Spleen (tissue), 11 donors: ENCODE results near the gene PCK2. TPM values are rescaled to one million over a fixed set of nuclear protein-coding genes. Genes with fewer than 3 reads are reported as not detected.

Experiments
- DNase-seq: peaks from one replicate; pipeline ENCODE4 v3.0.0-alpha.2; 2020
- H3K27ac ChIP-seq, 8 donors: fragments of 200-600 bp; sonication (generic) in 7 of 8; 1 replicate in 4 of 8; 2 replicates in 4 of 8; pipeline versions ENCODE4 v1.5.0 to v1.8.0; 2016 to 2021; ENCODE audit warnings: inconsistent platforms in 4 of 8, mild to moderate bottlenecking in 4 of 8, moderate library complexity in 1 of 8
- H3K27me3 ChIP-seq, 7 donors: fragments of 200-600 bp; sonication (generic) in 6 of 7; replicated peaks in 1 of 7; 1 replicate in 4 of 7; 2 replicates in 3 of 7; pipeline versions ENCODE4 v1.5.0 to v1.8.0; 2016 to 2021; ENCODE audit warnings: inconsistent platforms in 3 of 7, mild to moderate bottlenecking in 1 of 7
- H3K36me3 ChIP-seq, 6 donors: fragments of 200-600 bp; sonication (generic) in 5 of 6; 1 replicate in 4 of 6; 2 replicates in 2 of 6; pipeline versions ENCODE4 v1.5.0 to v1.8.0; 2016 to 2021; ENCODE audit warnings: inconsistent platforms in 2 of 6
- H3K4me1 ChIP-seq, 6 donors: fragments of 200-600 bp; sonication (generic) in 5 of 6; 1 replicate in 3 of 6; 2 replicates in 3 of 6; pipeline versions ENCODE4 v1.5.0 to v1.8.0; 2016 to 2021; ENCODE audit warnings: inconsistent platforms in 3 of 6
- H3K4me3 ChIP-seq, 8 donors: fragments of 200-600 bp; sonication (generic) in 7 of 8; 1 replicate in 4 of 8; 2 replicates in 4 of 8; pipeline versions ENCODE4 v1.5.0 to v1.8.0; 2016 to 2021; ENCODE audit warnings: inconsistent platforms in 4 of 8, mild to moderate bottlenecking in 4 of 8, moderate library complexity in 2 of 8
- H3K9me3 ChIP-seq, 8 donors: fragments of 200-600 bp; sonication (generic) in 7 of 8; 1 replicate in 4 of 8; 2 replicates in 4 of 8; pipeline versions ENCODE4 v1.5.0 to v1.8.0; 2016 to 2021; ENCODE audit warnings: inconsistent platforms in 4 of 8
- CTCF ChIP-seq, 11 experiments: fragments of 200-600 bp in 7 of 11; fragments of 450-650 bp in 4 of 11; sonication (generic) in 4 of 11; IDR thresholded peaks in 8 of 11; conservative IDR thresholded peaks in 3 of 11; 1 replicate in 7 of 11; 2 replicates in 4 of 11; pipeline versions ENCODE4 v1.4.0 to v1.8.0; 2016 to 2021; ENCODE audit warnings: antibody characterized with exemption in 11 of 11, inconsistent platforms in 4 of 11, mild to moderate bottlenecking in 1 of 11
- POLR2A ChIP-seq, 3 donors: fragments of 450-650 bp; IDR thresholded peaks; one replicate each; pipeline ENCODE4 v1.5.1; 2017; ENCODE audit warnings: antibody characterized with exemption in 3 of 3, mild to moderate bottlenecking in 1 of 3
- POLR2AphosphoS5 ChIP-seq, 3 donors: sonication (generic); formaldehyde crosslinking; IDR thresholded peaks; one replicate each; pipeline ENCODE4 v1.5.1; 2017; ENCODE audit warnings: antibody characterized with exemption in 3 of 3
- WGBS, 5 donors: extraction: QIAGEN DNeasy Blood & Tissue Kit in 3 of 5; methylation state at CpG; one replicate each; pipeline versions ENCODE4 v1.1.5 to v1.1.7; 2013 to 2018; 5-methylcytosine and 5-hydroxymethylcytosine counted together
- intact Hi-C: fragments of 100-400 bp; cut with DNase I; formaldehyde crosslinking; loops from one replicate; pipeline ENCODE4 v1.15.0; 2023; ENCODE audit warnings: low total_unique reads
- polyA plus RNA-seq, 3 donors: library from polyadenylated mRNA; stranded (reverse); fragments of 200-250 nt; gene quantifications; one replicate each; pipeline ENCODE4 v1.2.1, GENCODE V29; 2013
- total RNA-seq, 7 donors: library from RNA; depleted of rRNA in 3 of 7; stranded (reverse); fragments of >200 nt in 3 of 7; fragmentation: NEBNext Ultra II Directional in 4 of 7; extraction: Animal tissue kit (Norgen Biotek cat#: 25700) in 4 of 7; gene quantifications; one replicate each; pipeline versions ENCODE4 v1.1.0 to v1.2.1, GENCODE V29; 2016 to 2021
- donor health status: healthy with polysubstance abuse.
- donor health status: DM: no; HTN: no; CAD: no; lungs with moderate emphysema.
- donor health status: DM: no; HTN: no; CAD: no.
- donor health status: Bipolar disorder and iron deficiency.
- donor health status: healthy.
- donor health status: DM: no; HTN: no; CAD: no.
- donor health status: DM: yes; HTN: yes; CAD: no.

PCK2 gene
- total and polyA plus RNA-seq, 10 donors, result 25.3 to 52.3 (median 33.8) TPM

- H3K9me3 ChIP-seq, result no peaks in the 10 kb centered on the region
- intact Hi-C loops, result no loop called here
- no peaks in the 10 kb centered on the region for H3K27me3 ChIP-seq
- no peak overlapping the region for H3K4me3 ChIP-seq
- peaks cover 38 to 83% (median 65%) of the 10 kb centered on the region in 6 donors for H3K4me1 ChIP-seq
- H3K27ac ChIP-seq, result peak overlapping the region in 4 of 8 donors; percentile 94 to 99 (median 97)
- no peak for TF ChIP-seq CTCF (IDR thresholded peaks at IDR 0.05 in 8 of 11, conservative IDR thresholded peaks at IDR 0.05 in 3 of 11)
- TF ChIP-seq POLR2A (IDR thresholded peaks at IDR 0.05), result no peak
- H3K36me3 ChIP-seq, result peaks cover 0 to 54% (median 27%) of the 10 kb centered on the region in 6 donors
- 85 to 98% (median 88%) methylated on average over 1 of the region's 1 CpG for WGBS, 5 donors
- DNase-seq, result no peak
Observed at GRCh38 chr14:24144451-24144850, 50.3 kb downstream of the PCK2 start.

DNA sequence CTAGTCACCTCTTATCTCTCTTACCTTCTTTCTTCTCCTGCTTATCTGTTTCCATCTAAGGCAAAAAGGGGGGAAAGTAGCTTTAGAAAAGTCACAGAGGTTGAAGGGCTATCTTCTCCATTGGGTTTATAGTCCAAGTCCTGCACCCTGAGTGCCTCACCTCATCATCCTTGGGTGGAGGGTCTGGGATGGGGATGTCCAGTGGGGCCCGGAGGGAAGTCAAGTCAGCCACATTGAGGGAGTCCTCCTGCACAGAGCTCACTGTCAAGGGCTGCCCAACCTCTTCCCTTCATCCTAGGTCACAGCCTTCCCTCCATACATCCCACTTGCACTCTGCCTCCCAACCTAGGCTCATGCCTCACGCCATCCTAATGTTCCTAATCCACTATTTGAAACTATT lies 51.1 kb downstream of the PCK2 start:
- 88 to 95% (median 92%) methylated on average over 2 of the region's 2 CpGs for WGBS, 5 donors
- intact Hi-C loops, result no loop called here
- H3K27me3 ChIP-seq, result no peaks in the 10 kb centered on the region
- TF ChIP-seq CTCF (IDR thresholded peaks at IDR 0.05 in 8 of 11, conservative IDR thresholded peaks at IDR 0.05 in 3 of 11) (no peak), POLR2A (IDR thresholded peaks at IDR 0.05) (no peak)
- H3K4me1 ChIP-seq, result peaks cover 34 to 83% (median 65%) of the 10 kb centered on the region in 6 donors
- H3K9me3 ChIP-seq, result no peaks in the 10 kb centered on the region
- peak; percentile 65 for DNase-seq
- peaks cover 3 to 56% (median 33%) of the 10 kb centered on the region in 6 donors for H3K36me3 ChIP-seq
- peak overlapping the region in 5 of 8 donors; percentile 89 to 99 (median 95) for H3K4me3 ChIP-seq
- peak overlapping the region; percentile 27 to 99 (median 96) for H3K27ac ChIP-seq

DNA sequence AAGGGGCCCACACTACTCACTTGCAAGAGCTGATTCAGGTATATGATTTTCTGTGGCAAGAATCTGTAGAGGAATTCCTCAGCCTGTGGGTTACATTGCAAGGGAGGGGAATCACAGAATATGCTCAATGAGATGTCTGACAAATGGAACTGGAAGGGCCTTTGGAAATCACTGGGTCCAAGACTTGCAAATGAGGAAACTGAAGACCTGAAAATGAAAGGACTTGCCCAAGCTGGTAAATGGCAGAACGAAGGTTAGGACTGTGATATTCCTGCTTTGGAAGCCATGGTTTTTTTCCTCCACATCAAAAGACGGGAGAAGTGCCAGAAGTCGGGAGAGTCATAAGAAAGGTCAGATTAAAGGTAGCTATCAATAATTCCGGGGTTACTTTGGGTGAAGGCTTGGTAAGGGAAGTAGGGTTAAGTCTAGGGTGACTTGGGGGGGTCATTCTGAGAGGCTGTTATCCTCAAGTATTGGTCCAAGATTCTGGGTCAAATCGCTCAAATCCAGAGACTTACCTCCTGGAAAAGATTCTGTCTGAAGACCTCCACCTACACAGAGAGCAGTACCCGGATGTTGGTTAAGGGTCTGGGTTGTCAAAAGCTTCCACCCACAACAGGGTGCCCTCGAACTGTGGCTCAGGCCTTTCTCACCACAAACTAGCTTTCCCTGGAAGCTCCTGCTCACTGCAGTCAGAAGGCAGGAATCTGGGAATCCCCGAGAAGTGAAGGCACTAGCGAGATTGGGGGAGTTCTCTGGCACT lies 51.8 kb downstream of the PCK2 start:
- DNase-seq, result no peak
- Histone ChIP-seq H3K27ac (peak overlapping the region; percentile 89 to 99 (median 96)), H3K4me3 (peak overlapping the region; percentile 76 to 99 (median 95)), H3K27me3 (no peaks in the 10 kb centered on the region), H3K4me1 (peaks cover 32 to 83% (median 65%) of the 10 kb centered on the region in 6 donors), H3K9me3 (no peaks in the 10 kb centered on the region), H3K36me3 (peaks cover 3 to 62% (median 40%) of the 10 kb centered on the region in 6 donors)
- 7 to 17% (median 9%) methylated on average over 9 of the region's 9 CpGs for WGBS, 5 donors
- TF ChIP-seq POLR2AphosphoS5 (IDR thresholded peaks at IDR 0.05), result no peak
- no peak for TF ChIP-seq POLR2A (IDR thresholded peaks at IDR 0.05)
- TF ChIP-seq CTCF (IDR thresholded peaks at IDR 0.05 in 8 of 11, conservative IDR thresholded peaks at IDR 0.05 in 3 of 11), result no peak
- intact Hi-C loops, result no loop called here

GRCh38 chr14:24146453-24146977 lies 52.4 kb downstream of the PCK2 start, which contains the start of gene PSME2:
TSS of gene PSME2 (minus strand) at chr14:24146610. CDS start at chr14:24146581, 29 bp downstream.
- intact Hi-C loops, result no loop called here

More at GRCh38 chr14:24146453-24146977, 52.4 kb downstream of the PCK2 start, which contains the start of gene PSME2:
- Histone ChIP-seq H3K27me3 (no peaks in the 10 kb centered on the region), H3K27ac (peak within 1 kb of the TSS; percentile 89 to 99 (median 96)), H3K4me1 (peaks cover 32 to 87% (median 68%) of the 10 kb centered on the region in 6 donors), H3K4me3 (peak within 1 kb of the TSS; percentile 76 to 99 (median 95)), H3K36me3 (peaks cover 8 to 69% (median 46%) of the 10 kb centered on the region in 6 donors), H3K9me3 (no peaks in the 10 kb centered on the region)
- TF ChIP-seq CTCF (IDR thresholded peaks at IDR 0.05 in 8 of 11, conservative IDR thresholded peaks at IDR 0.05 in 3 of 11) (peak in 3 of 11 experiments; percentile 3 to 23 (median 19)), POLR2AphosphoS5 (IDR thresholded peaks at IDR 0.05) (peak; percentile 79 to 89 (median 87)), POLR2A (IDR thresholded peaks at IDR 0.05) (no peak)
- 0 to 1% (median 1%) methylated on average over 24 to 25 of the region's 25 CpGs for WGBS, 5 donors
- peak; percentile 97 for DNase-seq
